NB4 (cell line): Measurements from ENCODE around the gene MAN2A1.

ENCODE experiments used
- TF ChIP-seq, protein P1 (sequence below): IDR thresholded peaks from 2 replicates; pipeline ENCODE4 v1.6.1; 2011; ENCODE audit warnings: low read depth, low read length
- TF ChIP-seq, protein P2 (sequence below): IDR thresholded peaks from one replicate; pipeline ENCODE4 v1.5.1; 2012; ENCODE audit warnings: low read depth, low read length

DNA sequence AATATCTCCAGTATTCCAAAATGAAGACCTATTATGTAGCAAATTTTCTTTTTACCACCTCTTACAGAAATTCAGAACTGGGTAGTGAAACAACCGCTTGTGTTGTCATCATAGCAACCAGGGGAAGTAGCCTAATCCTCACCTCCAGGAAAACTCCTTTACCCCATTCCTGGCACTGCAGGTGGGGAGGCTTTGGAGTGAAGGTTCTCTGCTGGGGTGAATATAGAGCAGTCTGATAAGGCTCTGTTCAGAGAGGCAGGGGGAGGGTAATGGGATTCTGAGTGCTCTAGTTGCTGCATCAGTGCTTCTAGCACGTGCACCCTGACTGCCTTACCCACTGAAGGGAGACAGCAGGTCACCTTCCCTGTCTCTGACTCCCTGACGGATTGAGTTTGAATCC lies 116.2 kb downstream of the MAN2A1 start:
- TF ChIP-seq, protein P1, sequence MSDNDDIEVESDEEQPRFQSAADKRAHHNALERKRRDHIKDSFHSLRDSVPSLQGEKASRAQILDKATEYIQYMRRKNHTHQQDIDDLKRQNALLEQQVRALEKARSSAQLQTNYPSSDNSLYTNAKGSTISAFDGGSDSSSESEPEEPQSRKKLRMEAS: no peak
- TF ChIP-seq, protein P2, sequence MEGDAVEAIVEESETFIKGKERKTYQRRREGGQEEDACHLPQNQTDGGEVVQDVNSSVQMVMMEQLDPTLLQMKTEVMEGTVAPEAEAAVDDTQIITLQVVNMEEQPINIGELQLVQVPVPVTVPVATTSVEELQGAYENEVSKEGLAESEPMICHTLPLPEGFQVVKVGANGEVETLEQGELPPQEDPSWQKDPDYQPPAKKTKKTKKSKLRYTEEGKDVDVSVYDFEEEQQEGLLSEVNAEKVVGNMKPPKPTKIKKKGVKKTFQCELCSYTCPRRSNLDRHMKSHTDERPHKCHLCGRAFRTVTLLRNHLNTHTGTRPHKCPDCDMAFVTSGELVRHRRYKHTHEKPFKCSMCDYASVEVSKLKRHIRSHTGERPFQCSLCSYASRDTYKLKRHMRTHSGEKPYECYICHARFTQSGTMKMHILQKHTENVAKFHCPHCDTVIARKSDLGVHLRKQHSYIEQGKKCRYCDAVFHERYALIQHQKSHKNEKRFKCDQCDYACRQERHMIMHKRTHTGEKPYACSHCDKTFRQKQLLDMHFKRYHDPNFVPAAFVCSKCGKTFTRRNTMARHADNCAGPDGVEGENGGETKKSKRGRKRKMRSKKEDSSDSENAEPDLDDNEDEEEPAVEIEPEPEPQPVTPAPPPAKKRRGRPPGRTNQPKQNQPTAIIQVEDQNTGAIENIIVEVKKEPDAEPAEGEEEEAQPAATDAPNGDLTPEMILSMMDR: no peak
